ENCODE measurements around the gene SPATA6.
"Not testable (repeated sequence)": the region's sequence is repeated elsewhere in the genome, so short reads cannot be mapped to it uniquely, and the experiment has no call there.

The SPATA6 gene

DNA sequence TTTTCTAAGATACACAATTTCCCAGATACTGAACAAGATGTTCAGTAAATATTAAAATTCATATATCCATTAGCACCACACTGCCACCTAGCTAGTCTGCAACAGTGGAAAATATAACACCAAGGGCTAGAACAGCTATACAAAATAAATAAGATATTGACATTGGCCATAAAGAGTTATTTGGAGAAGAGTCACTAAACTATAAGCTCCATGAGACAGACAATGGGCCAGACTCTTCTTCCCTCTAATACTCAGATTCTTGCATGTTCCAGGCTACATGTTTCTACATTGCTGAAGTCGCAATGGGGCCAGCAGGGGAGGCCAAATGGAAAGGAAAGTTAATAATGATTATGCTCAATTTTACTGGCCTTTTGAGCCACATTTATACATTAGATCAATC, 21.5 kb downstream of the SPATA6 start:
- no peak for DNase-seq

DNA sequence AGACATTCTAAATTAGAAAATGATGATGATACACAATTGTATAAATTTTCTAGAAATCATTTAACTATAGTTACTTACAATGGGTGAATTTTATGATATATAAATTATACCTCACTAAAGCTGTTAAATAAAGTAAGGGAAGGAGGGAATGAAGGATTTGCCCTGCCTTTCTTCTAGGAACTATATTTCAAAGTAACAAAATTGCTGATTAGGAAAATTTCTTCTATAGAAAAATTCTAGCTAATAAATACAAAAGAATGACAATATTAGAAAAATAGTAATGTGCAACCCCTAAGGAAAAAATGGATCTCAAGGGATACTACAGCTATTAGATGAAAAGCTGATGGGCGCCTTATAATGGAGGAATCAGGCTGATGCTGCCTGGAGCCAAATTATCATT, 23.1 kb downstream of the SPATA6 start:
- DNase-seq = no peak

- DNase-seq = not testable (repeated sequence)
Measured at GRCh38 chr1:48444186-48444585, 27.8 kb downstream of the SPATA6 start.

DNA sequence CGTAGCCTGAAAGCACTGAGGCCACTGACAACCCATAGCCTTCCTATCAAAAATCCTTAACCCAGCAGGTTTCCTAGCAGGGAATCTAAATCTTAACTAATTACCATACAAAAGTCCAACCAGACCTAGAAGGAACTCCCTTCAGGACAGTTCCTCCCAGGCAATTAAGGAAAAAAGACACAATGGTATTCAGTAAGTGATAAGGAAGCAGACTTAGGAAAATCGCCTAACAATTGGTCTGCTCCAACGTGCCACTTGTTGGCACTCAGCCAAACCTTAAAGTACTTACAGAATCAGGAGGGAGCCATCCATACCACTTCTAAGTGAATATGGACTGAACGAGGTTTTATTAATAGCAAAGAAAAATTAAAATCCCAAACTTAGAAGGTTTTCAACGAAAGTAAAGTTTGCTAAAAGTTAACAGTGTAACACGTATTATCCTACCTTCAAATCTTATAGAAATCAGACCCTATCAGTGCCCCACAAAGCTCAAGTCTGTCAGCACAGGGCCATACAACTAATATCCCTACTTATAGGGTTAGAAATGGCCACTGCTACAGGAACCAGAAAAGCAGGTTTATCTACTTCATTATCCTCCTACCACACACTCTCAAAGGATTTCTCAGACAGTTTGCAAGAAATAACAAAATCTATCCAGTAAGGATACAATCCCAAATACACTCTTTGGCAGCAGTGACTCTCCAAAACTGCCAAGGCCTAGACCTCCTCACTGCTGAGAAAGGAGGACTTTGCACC, 29.0 kb downstream of the SPATA6 start:
- no peak for DNase-seq

GRCh38 chr1:48440786-48441185, 31.2 kb downstream of the SPATA6 start:
- DNase-seq = not testable (repeated sequence)

DNA sequence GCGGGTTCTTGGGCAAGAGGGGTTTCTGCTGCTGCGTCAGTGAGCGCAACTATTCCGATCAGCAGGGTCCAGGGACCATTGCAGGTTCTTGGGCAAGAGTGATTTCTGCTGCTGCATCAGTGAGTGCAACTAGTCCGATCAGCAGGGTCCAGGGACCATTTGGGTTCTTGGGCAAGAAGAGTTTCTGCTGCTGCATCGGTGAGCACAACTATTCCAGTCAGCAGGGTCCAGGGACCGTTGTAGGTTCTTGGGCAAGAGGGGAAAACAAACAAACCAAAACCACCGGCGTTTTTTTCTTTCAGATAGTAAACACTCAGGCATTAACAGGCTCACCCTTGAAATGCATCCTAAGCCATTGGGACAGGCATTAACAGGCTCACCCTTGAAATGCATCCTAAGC, 32.6 kb downstream of the SPATA6 start:
- DNase-seq = no peak

GRCh38 chr1:48437379-48437778, 34.6 kb downstream of the SPATA6 start:
- not testable (repeated sequence) for DNase-seq

DNA sequence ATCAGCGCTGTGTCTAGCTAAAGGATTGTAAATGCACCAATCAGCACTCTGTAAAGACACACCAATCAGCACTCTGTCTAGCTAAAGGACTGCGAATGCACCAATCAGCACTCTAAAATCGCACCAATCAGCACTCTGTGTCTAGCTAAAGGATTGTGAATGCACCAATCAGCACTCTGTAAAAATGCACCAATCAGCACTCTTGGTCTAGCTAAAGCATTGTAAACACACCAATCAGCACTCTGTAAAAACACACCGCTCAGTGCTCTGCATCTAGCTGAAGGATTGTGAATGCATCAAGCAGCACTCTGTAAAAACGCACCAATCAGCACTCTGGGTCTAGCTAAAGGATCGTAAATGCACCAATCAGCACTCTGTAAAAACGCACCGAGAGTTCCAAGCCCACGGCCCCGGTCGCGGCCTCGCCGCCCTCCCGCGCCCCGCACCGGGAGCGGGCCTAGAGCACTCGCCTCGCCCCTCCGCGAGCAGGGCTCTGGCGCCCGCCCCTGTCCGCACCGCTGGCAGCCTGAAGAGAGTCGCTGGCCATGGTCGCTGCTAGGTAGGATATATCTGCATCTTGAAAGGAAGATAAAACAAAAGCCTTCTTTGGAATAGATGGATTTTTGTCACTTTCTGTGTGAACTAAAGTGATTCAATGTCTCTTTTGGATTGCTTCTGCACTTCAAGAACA, 36.5 kb downstream of the SPATA6 start:
- DNase-seq = not testable (repeated sequence)

- no peak for DNase-seq
Measured at GRCh38 chr1:48430832-48431231, 41.2 kb downstream of the SPATA6 start.

DNA sequence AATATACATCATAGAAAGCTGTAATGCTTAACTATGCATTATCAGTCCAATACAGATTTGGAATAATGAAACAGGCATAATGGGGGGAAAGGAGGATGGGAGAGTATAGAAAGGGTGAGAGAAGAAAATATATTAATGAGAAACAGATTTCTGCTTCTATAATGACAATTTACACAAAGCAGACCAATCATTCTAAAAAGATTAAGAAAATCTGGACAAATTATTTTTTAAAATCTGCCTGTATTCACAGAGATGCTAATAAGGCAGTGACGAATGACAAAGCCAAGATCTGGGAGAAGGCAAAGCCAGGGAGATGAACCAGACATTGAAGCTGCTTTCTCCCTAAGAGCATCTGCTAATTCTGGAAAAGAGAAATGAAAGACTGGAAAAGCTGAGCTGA, 50.0 kb downstream of the SPATA6 start:
- DNase-seq = no peak

DNA sequence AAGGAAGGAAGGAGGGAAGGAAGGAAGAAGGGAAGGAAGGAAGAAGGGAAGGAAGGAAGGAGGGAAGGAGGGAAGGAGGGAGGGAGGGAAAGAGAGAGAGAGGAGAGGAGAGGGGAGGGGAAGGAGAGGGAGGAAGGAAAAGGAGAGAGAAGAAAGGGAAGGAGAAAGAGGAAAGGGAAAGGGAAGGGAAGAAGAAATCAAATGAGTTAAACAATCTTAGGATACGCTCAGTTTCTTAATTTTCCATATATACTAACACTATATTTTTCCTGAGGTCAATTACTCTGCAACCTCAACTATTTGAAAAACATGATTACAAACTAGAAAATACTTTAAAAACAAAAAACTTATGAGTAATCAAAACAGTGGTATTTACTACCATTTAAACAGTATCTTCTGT, 53.3 kb downstream of the SPATA6 start:
- no peak for DNase-seq

DNA sequence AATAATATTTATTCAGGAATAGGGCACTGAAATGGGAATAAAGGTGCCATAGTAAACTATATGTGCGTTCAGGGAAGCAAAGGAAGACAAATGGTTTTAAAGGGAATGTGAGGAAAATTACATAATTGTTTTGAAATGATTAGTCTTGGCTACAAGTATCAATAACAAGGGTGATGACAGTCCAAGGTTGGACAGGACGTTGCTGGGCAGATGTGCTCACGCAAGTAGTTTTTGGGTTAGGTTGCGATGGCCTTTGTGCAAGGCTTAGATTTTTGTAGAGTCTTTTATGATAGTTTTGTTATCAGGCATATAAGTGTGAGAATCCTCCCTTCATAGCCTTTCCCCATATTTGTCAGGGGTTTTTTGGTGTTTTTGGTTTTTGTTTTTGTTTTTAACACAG, 57.0 kb downstream of the SPATA6 start:
- DNase-seq = no peak

- DNase-seq = no peak
Measured at GRCh38 chr1:48414264-48414663, 57.7 kb downstream of the SPATA6 start.

DNA sequence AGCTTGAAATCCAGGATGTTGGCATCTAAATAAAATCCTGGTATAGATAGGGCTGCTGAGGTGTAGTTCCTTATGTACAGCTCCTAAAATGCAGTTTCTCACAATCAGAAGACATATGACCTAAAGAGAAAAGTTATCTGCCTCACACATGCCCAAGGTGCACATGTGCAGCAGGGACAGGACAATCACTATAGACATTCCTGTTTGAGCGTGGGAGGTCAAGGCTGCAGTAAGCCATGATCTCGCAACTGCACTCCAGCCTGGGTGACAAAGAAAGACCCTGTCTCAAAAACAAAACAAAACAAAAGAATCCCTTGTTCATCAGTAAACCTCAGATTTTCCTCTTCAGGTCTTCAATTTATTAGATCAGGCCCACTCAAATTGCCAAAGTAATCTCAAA, 66.1 kb downstream of the SPATA6 start:
- DNase-seq = no peak

- DNase-seq = no peak
Measured at GRCh38 chr1:48405400-48405799, 66.6 kb downstream of the SPATA6 start.

GRCh38 chr1:48402599-48402998, 69.4 kb downstream of the SPATA6 start:
- DNase-seq = no peak

DNA sequence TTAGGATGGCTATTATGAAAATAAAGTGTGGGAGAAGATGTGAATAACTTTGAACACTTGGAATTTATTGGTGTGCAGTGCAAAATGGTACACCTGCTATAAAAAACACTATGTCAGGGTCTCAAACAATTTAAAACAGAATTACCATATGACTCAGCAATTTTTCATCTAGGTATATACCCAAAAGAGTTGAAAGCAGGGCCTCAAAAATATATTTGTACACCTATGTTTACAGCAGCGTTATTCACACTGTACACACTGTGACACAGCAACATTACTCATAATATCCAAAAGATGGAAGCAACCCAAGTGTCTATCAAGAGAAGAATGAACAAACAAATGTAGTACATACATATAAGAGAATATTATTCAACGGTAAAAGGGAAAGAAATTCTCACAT, 75.8 kb downstream of the SPATA6 start:
- DNase-seq = no peak

GRCh38 chr1:48391926-48392325, 80.1 kb downstream of the SPATA6 start:
- DNase-seq = no peak

- DNase-seq = no peak
Measured at GRCh38 chr1:48387409-48387808, 84.6 kb downstream of the SPATA6 start.

GRCh38 chr1:48374785-48375184, 97.2 kb downstream of the SPATA6 start:
- no peak for DNase-seq

GRCh38 chr1:48371598-48371997, 100.4 kb downstream of the SPATA6 start:
- DNase-seq = no peak

DNA sequence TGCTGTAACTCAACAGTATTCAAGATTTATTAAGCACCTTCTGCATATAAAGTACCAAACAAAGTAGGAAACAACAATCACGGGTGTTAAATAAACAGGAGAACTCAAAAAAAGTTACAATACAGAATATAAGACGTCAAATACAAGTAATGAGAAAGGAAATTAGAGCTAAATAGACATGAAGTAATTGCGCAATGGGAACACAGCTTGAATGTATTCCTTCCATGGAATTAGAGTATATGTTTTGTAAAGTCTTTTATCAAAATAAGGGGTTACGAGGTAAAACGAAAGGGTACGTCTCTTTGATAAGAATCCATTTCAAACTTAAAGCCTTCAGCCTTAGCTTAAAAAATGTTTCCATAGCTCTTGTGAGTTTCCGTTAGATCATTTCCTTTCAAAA, 109.1 kb downstream of the SPATA6 start:
- no peak for DNase-seq

- DNase-seq = no peak
Measured at GRCh38 chr1:48356901-48357300, 115.1 kb downstream of the SPATA6 start.

- no peak for DNase-seq
Measured at GRCh38 chr1:48344373-48344772, 127.6 kb downstream of the SPATA6 start.

GRCh38 chr1:48341221-48341620, 130.8 kb downstream of the SPATA6 start:
- DNase-seq = no peak
